Fibroblast of peridontal ligament (primary cell): ENCODE results near the gene CAMKK2.
A peak's percentile ranks its signal among the peaks of the same experiment; 100 is the strongest.
"Not testable (repeated sequence)": the region's sequence is repeated elsewhere in the genome, so short reads cannot be mapped to it uniquely, and the experiment has no call there.

Experiments
- DNase-seq: peaks from one replicate; pipeline ENCODE4 v3.0.0-alpha.2; 2010; ENCODE audit errors: extremely low read depth

The CAMKK2 gene

GRCh38 chr12:121298411-121298810 lies 1.9 kb upstream of the CAMKK2 start:
- not testable (repeated sequence) for DNase-seq

GRCh38 chr12:121297435-121297991 lies 1.0 kb upstream of the CAMKK2 start:
- peak; percentile 36 for DNase-seq

- DNase-seq, result no peak
These were observed 527 bp downstream of the CAMKK2 start for GRCh38 chr12:121295746-121296617.

- no peak for DNase-seq
These were observed 1.3 kb downstream of the CAMKK2 start for GRCh38 chr12:121295116-121295745.

GRCh38 chr12:121294151-121294889 lies 2.2 kb downstream of the CAMKK2 start:
- no peak for DNase-seq

- no peak for DNase-seq
These were observed 2.9 kb downstream of the CAMKK2 start for GRCh38 chr12:121293603-121294002.

GRCh38 chr12:121290410-121290809 lies 6.1 kb downstream of the CAMKK2 start:
- DNase-seq, result no peak

- DNase-seq, result no peak
These were observed 6.5 kb downstream of the CAMKK2 start for GRCh38 chr12:121289962-121290361.

- peak; percentile 57 for DNase-seq
These were observed 7.5 kb downstream of the CAMKK2 start for GRCh38 chr12:121288986-121289385.

GRCh38 chr12:121288158-121288845 lies 8.2 kb downstream of the CAMKK2 start:
- no peak for DNase-seq

GRCh38 chr12:121287267-121287954 lies 9.1 kb downstream of the CAMKK2 start:
- DNase-seq, result peak; percentile 37

GRCh38 chr12:121285856-121286255 lies 10.7 kb downstream of the CAMKK2 start:
- DNase-seq, result no peak

GRCh38 chr12:121284551-121285390 lies 11.7 kb downstream of the CAMKK2 start:
- DNase-seq, result peak; percentile 32

- DNase-seq, result no peak
These were observed 12.7 kb downstream of the CAMKK2 start for GRCh38 chr12:121283841-121284240.

- DNase-seq, result no peak
These were observed 13.1 kb downstream of the CAMKK2 start for GRCh38 chr12:121283388-121283787.

- DNase-seq, result not testable (repeated sequence)
These were observed 13.6 kb downstream of the CAMKK2 start for GRCh38 chr12:121282910-121283309.

- DNase-seq, result no peak
These were observed 14.3 kb downstream of the CAMKK2 start for GRCh38 chr12:121282072-121282742.

GRCh38 chr12:121281116-121281515 lies 15.4 kb downstream of the CAMKK2 start:
- DNase-seq, result not testable (repeated sequence)

GRCh38 chr12:121280531-121280930 lies 16.0 kb downstream of the CAMKK2 start:
- not testable (repeated sequence) for DNase-seq
